ENCODE measurements around the gene TMEM92.

Gene TMEM92

DNA sequence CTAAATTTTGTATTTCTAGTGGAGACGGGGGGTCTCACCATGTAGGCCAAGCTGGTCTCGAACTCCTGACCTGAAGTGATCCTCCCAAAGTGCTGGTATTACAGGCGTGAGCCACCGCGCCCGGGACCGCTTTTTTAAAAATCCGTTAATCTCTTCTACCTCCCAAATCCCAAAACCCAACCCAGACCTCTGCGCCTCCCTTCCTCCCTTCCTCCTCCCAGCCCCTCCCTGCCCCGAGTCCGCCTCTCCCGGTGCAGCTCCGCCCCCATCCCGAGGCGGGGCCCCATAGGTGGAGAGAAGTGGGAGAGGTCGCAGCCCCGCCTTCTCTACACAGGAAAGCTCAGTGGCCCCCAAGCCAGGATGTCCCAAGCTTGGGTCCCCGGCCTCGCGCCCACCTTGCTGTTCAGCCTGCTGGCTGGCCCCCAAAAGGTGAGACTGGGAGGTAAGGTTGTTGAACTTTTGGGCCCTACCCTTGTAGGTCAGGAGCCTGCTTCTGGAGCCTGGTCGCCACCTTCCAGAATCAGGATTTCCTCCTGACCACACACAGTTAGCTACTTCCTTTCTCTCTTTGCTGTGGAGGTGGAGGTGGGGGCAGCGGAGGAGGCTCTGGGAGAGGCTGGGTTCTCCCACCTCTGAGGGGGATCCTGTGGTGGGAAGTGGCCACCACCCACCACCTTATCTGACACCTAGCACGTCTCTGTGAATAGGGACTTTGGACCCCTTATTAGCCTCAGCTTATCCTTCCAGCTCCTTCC lies at the start of gene TMEM92:
TSS of gene TMEM92 (plus strand) at position 325 of the 755 bp plus-strand sequence. CDS start at position 361, 36 bp downstream.
- DNase-seq (ENCODE audit: low spot score), result peak; percentile 26

DNA sequence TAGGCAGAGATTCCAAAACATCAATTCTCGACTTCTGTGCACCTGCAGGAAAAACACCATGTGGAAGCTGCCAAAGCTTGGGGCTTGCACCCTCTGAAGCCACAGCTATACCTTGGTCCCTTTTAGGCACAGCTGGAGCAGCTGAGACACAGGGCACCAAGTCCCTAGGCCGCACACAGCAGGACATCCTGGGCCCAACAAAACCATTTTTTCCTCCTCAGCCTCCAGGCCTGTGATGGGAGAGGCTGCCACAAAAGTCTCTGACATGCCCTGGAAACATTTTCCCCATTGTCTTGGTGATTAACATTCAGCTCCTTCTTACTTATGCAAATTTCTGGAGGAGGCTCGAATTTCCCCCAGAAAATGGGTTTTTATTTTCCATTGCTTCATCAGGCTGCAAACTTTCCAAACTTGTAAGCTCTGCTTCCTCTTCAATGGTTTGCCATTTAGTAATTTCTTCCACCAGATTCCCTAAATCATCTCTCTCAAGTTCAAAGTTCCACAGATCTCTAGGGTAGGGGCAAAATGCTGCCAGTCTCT lies 48.5 kb upstream of the TMEM92 start:
- no peak for DNase-seq (ENCODE audit: low spot score)

DNA sequence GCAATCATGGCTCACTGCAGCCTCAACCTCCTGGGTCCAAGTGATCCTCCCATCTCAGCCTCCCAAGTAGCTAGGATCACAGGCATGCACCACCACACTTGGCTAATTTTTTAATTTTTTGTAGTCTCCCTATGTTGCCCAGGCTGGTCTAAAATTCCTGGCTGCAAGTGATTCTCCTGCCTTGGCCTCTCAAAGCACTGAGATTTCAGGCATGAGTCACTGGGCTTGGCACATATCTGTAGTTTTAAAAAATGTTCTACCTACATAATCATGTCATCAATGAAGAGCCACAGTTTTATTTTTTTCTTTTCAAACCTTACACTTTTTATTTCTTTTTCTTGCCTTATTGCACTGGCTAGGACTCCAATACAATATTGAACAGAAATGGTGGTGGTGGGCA lies 39.7 kb upstream of the TMEM92 start:
- no peak for DNase-seq (ENCODE audit: low spot score)

DNA sequence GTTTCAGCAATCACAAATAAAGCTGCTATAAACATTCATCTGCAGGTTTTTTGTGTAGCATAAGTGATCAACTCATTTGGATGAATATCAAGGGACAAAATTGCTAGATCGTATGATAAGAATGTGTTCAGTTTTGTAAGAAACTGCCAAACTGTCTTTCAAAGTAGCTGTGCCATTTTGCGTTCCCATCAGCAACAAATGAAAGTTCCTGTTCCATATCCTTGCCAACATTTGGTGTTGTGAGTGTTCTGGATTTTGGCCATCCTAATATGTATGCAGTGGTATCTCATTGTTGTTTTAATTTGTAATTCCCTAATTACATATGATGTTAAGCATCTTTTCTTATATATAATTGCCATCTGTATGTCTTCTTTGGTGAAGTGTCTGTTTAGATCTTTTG lies 36.4 kb upstream of the TMEM92 start:
- no peak for DNase-seq (ENCODE audit: low spot score)

DNA sequence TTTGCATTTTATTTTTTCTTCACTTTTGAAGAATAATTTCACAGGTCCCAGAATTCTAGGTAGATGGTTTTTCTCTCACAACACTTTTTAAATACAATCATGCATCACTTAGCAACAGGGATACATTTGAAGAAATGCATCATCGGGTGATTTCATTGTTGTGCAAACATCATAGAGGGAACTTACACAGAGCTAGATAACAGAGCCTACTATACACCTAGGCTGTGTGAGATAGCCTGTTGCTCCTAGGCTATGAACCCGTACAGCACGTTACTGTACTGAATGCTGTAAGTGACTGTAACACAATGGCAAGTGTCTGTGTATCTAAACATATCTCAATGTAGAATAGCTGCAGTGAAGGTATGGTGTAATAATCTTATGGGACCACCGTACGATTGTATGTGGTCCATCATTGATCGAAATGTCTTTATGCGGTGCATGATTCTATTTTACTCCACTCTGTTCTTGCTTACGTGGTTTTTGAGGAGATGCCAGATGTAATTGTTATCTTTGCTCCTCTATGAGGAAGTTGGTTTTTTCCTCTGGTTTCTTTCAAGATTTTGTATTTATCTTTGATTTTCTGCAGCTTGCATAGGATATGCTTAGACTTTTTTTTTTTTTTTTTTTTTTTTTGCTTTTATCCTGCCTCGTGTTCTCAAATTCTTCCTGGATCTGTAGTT lies 35.5 kb upstream of the TMEM92 start:
- no peak for DNase-seq (ENCODE audit: low spot score)

DNA sequence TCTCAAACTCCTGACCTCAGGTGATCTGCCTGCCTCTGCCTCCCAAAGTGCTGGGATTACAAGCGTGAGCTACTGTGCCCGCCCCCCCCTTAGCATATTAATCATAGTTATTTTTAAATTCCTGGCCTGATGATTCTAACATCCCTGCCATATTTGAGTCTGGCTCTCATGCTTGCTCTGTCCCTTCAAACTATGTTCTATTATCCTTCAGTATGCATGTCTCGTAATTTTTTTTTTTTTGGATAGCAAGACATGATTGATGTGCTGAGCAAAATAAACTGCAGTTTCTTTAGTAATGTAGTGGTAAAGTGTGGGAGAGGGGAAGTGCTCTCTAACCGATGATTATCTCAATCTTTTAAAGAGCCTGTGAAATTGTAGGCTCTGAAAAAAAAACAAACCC lies 34.3 kb upstream of the TMEM92 start:
- DNase-seq (ENCODE audit: low spot score), result no peak

DNA sequence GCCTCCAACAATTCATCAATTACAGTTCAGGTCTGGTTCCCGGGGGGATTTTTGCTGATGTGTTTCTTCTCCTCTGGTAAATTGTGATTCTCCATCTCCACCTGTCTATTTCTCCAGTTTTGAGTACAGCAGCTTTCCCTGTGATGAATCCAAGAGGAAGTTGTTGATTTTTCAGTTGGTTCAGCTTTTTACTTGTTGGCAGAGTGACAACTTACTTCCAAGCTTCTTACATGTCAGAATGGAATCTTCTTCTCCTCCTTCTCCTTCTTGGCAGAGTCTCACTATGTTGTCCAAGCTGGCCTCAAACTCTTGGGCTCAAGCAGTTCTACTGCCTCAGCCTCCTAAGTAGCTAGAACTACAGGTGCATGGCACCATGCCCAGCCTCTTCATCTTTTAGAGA lies 33.4 kb upstream of the TMEM92 start:
- no peak for DNase-seq (ENCODE audit: low spot score)

DNA sequence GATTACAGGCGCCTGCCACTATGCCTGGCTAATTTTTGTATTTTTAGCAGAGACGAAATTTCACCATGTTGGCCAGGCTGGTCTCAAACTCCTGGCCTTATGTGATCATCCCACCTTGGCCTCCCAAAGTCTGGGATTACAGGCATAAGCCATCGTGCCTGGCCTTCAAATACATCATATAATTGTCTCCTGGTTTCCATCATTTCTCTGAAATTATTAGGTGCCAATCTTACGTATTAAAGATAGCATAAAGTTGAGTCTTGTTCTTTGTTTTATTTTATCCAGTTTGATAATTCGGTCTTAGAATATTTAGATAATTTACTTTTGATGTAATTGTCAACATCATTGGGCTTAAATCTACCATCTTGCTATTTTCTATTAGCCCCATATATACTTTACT lies 32.8 kb upstream of the TMEM92 start:
- DNase-seq (ENCODE audit: low spot score), result no peak

DNA sequence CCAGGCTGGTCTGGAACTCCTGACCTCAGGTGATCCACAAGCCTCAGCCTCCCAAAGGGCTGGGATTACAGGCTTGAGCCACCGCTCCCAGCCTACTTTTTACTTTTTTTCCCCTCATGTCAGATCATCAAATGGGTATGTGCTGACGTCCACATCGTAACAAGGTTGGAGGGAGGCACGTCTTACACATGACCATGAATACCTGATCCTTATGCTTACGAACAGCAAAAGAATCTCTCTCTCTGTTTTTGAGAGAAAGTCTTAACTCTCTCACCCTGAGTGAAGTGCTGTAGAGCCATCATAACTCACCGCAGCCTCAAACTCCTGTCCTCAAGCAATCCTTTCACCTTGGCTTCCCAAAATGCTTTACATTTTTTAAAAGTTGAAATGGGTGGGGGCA lies 29.5 kb upstream of the TMEM92 start:
- DNase-seq (ENCODE audit: low spot score), result no peak

DNA sequence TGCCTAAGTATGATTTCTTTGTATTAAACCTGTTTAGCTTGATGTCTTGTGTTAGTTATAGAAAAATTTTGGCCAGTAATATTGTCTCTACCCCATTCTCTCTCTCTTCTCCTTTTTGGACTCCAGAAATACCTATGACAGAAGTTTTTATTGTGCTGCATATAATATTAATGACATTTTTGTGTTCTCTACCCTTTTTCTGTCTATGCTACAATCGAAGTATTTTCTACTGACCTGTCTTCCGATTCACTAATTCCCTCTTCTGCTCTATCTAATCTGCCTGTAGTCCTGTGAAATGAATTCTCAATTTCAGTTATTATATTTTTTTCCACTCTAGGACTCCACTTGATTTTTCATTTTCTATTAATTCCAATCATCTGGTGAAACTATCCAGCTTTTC lies 26.0 kb upstream of the TMEM92 start:
- no peak for DNase-seq (ENCODE audit: low spot score)

DNA sequence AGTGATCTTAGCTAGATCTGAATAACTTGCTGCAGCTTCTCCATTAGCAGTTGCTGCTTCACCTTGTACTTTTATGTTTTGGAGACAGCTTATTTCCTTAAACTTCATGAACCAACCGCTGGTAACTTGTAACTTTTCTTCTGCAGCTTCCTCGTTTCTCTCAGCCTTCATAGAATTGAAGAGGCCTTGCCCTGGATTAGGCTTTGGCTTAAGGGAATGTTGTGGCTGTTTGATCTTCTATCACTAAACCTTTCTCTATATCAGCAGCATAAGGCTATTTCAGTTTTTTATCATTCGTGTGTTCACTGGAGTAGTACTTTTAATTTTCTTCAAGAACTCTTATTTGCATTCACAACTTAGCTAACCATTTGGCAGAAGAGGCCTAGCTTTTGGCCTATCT lies 21.5 kb upstream of the TMEM92 start:
- no peak for DNase-seq (ENCODE audit: low spot score)

DNA sequence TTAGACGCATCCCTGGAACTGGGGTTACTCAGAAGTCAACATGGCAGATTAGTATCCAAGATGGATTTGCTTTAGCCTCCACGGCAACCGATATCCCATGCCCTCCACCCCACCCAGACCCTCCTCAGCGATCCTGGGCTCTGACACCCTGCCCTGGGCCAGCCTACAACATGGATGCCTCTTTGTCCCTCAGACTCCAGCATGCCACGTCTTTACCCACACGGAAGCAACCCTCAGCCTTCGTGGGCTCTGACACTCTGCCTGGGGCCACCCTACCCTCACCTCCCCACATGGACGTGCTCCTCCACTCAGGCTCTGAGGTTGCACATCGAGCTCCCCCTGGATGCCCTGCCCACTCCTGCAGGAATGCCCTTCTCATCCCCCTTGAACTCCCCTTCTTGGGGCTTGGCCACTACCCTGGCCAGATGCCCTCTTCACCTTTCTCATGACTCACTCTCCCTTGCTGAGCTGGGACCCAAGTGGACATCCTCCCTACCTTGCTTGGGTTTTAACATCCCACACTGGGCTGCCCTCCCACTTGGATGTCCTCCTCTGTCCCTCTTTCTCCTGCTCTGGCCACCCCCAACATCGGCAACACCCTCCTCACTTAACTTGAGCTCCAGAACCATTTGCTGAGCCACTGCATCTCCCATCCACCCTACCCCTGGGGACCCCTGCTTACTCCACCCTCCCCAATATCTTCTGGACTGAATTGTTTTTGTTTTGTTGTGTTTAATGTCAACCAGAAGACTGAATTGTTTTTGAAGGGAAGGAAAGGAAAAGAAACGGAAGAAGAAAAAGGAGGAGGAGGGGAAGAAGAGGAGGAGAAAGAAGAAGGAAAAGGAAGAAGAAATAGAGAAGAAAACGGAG lies 18.3 kb upstream of the TMEM92 start:
- no peak for DNase-seq (ENCODE audit: low spot score)

DNA sequence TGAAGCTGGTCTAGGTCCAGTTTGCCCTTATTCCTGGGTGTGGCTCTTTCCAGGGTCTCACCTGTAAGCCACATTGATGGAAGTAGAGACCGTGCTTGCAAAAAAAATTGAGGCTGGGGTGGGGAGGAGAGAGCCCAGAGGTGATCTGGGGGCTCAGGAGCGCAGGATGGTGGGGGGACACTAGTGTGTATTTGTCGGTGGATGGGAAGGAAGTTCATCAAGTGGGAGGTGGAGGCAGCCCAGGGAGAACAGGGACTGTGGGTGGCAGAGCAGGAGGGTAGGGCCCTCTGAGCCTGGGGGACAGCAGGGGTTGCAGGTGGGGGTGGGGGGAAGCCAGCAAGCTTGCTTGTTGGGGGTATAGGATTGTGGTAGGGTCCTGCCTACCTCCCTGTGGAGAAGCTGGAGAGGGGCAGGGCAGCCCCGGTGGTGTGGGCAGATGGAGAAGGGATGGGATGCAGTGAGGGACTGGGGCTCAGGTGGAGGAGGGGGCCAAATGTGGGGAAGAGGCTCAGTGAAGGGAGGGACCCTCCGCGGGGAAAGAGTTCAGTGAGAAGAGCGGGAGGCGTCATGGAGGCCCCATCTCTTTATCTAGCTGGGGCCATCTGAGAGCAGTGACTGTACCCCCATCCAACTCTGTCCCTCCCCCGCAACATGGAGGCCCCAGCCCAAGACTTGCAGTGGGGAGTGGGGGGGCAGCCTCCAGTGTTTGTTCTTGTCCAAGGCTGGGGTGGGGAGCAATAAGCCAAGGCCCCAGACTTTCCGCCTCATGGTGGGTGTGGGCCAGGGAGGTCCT lies 17.2 kb upstream of the TMEM92 start:
- DNase-seq (ENCODE audit: low spot score), result no peak

DNA sequence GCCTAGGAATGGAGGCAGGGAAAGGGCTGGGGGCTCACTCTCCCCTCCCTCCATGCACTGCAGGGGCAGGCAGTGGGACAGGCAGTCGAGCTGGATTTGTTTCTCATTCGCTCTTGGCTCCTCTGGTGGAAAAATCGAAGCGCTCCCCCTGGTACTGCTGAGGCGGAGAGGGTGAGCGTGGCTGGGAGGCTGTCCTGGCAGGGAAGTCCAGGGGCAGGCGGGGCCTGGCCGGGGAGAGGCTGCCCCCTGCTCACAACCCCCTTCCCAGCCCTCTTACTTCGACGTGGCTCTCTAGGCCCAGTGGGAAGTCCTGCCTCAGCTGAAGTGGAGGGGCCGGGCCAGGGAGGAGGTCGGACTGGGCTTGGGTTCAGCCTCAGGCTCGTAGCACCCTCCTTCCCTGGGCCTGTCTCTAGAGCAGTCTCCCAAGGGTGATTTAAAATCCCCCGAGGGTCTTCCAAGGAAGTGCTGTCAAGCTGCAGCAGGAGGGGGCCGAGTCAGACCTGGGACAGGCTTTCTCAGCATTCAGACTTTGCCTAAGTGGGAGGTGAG lies 16.5 kb upstream of the TMEM92 start:
- no peak for DNase-seq (ENCODE audit: low spot score)

DNA sequence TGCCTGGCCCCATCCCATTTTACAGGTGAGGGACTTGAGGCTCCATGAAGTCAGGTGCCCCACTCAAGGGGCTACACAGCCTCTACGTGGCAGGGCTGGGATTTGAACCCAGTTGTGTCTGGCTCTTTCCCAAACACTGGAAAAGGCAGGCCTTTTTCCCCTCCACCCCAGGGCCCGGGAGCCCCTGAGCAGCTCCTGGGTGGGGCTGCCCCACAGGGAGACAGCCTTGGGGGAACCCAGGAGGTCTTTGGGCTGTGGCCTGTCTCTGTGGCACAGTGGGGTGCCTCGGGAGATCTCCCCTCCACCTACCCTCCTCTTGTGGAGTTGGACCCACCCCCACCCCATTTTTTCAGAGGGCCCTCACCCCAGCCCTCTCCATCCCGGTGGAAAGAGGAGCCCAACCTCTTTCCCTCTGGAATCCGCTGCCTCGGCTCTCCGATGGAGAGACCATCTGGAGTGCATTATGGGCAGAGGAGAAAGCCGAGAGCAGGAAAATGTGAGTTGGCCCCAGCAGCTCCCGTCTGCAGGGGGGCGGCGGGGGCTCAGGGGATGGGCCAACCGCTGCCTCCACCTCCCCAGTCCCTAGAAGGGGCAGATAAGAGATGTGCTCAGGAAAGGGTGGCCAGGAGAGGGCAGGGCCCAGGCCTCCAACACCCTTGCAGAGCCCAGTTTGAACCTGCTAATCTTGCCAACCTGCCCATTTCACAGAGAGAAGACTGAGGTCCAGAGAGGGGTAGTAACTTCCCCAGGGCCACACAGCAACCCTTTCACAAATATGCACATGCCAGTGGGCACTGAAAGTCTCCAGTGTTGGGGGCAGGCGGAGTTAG lies 15.4 kb upstream of the TMEM92 start:
- no peak for DNase-seq (ENCODE audit: low spot score)

DNA sequence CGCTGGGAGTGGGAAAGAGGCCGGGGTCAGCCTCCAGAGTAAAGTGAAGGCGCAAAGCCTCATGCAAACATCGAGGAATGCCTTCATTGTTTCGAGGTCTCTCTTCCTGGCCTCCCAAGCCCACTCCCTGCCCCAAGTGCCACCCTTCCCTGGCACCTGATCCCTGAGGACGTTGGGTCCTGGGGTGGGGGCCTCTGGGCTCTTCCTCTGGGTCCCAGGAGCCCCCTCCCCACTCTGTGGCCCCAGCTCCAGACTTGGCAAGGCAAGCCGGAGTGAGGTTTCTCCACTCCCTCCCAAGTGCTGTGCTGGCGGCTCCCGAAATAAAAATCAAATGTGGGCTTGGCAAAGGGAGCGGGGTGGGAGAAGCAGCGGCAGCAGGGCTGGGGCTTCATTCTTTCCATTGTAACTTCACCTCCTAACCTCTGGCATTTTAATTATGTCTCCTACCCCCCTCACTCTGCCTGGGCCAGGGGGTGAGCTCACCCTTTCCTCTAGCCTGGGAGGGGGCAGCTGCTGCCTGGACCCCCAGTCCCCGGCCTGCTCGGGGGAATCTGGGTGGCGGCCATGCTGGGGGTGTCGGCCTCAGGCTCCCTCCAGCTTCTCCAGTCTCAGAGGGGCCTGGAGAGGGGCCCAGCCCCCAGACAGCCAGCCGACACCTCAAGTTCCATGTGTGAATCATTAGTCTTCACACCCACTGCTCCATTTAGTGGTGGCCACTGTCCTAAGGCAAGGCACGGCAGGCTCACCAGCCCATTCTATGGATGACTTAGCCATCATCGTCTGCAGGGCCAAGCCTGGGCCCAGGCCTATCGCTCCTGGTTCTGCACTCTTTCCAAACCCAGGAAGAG lies 14.6 kb upstream of the TMEM92 start:
- DNase-seq (ENCODE audit: low spot score), result no peak

DNA sequence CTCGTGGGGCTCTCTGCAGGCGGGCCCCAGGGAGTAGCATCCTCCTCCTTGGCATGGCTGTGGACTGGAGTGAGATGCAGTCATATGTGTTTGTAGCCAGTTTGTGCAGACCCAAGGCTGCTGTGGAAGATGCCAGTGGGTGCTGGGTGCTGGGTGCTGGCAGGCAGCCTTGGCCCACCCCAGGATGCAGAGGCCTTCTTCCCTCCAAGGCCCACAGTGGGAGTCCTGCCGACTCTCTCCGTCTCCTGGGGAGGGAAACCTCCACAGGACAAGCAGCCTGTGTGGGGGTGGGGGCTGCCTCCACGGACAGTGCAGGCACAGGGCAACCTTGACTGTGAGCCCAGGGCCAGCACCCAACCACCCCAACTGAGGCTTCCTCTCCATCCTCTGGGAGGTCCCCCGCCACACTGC lies 13.8 kb upstream of the TMEM92 start:
- no peak for DNase-seq (ENCODE audit: low spot score)

DNA sequence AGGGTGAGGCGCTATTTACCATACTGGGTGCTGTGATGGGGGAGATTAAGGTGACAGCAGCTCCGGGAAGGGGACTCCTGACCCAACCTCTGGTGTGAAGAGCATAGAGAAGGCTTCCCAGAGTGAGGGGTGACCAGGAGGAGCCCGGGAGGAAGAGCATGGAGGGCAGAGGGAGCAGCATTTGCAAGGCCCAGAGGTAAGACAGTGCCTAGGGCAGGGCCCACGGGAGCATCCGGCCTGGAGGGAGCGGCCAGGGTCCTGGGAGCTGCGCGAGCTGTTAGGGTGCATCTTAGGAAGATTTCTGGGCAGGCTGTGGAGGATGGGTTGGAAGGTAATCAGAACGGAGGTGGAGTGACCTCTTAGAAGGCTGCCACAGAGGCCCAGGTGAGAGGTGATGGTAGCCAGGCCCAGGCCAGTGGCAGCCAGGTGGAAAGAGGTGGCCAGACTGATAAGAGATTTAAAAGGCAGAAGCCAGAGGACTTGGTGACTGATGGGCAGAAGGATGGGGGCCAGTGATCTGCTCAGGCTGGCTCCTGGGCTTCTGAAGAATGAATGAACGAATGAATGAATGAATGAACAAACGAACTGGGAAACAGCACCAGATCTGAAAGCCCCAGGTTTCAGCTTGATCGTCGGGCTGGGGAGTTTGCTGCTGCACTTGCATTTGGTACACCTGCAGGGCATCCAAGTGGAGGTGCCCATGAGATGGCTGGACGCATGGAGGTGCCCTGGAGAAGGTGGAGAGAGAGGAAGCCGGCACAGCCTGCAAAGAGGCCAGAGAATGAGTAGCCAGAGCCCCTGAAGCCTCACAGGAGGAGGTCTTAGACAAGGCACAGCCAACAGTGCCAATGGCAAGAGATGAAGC lies 13.0 kb upstream of the TMEM92 start:
- no peak for DNase-seq (ENCODE audit: low spot score)

Data from LoVo (cell line).